NCI-H82 (cell line): ENCODE measurements around the gene ZNG1F.
"Not testable (repeated sequence)": the region's sequence is repeated elsewhere in the genome, so short reads cannot be mapped to it uniquely, and the experiment has no call there.

Experiments
- DNase-seq: peaks from one replicate; lab custom pipeline; 2025; lab: John Stamatoyannopoulos, UW

ZNG1F gene

GRCh38 chr9:41189217-41189616, at the start of gene ZNG1F:
TSS of gene ZNG1F (minus strand) at chr9:41189317. CDS start at chr9:41189258, 59 bp downstream.
- DNase-seq = not testable (repeated sequence)

GRCh38 chr9:41237110-41237749, 48.1 kb upstream of the ZNG1F start:
- DNase-seq = not testable (repeated sequence)

- DNase-seq = not testable (repeated sequence)
Observed at GRCh38 chr9:41236486-41237109, 47.5 kb upstream of the ZNG1F start.

- DNase-seq = not testable (repeated sequence)
Observed at GRCh38 chr9:41234811-41235805, 46.0 kb upstream of the ZNG1F start.

- not testable (repeated sequence) for DNase-seq
Observed at GRCh38 chr9:41234221-41234620, 45.1 kb upstream of the ZNG1F start.

GRCh38 chr9:41232326-41232725, 43.2 kb upstream of the ZNG1F start:
- not testable (repeated sequence) for DNase-seq

GRCh38 chr9:41230418-41230817, 41.3 kb upstream of the ZNG1F start:
- DNase-seq = not testable (repeated sequence)

GRCh38 chr9:41229408-41230401, 40.6 kb upstream of the ZNG1F start:
- no peak for DNase-seq

GRCh38 chr9:41219831-41220230, 30.7 kb upstream of the ZNG1F start:
- DNase-seq = not testable (repeated sequence)

GRCh38 chr9:41188439-41188838, 678 bp downstream of the ZNG1F start:
- not testable (repeated sequence) for DNase-seq

GRCh38 chr9:41174994-41175393, 14.1 kb downstream of the ZNG1F start:
- not testable (repeated sequence) for DNase-seq

- not testable (repeated sequence) for DNase-seq
Observed at GRCh38 chr9:41150116-41150515, 39.0 kb downstream of the ZNG1F start.

GRCh38 chr9:41141878-41142277, 47.2 kb downstream of the ZNG1F start:
- not testable (repeated sequence) for DNase-seq

- DNase-seq = not testable (repeated sequence)
Observed at GRCh38 chr9:41128581-41128980, 60.5 kb downstream of the ZNG1F start, which contains the start of gene FOXD4L6. TSS of gene FOXD4L6 (minus strand) at chr9:41128681. CDS start at chr9:41128383, 298 bp downstream.

GRCh38 chr9:41126746-41127446, 62.2 kb downstream of the ZNG1F start:
- not testable (repeated sequence) for DNase-seq

GRCh38 chr9:41125936-41126335, 63.2 kb downstream of the ZNG1F start:
- not testable (repeated sequence) for DNase-seq

GRCh38 chr9:41125109-41125658, 63.9 kb downstream of the ZNG1F start:
- not testable (repeated sequence) for DNase-seq

GRCh38 chr9:41124250-41125108, 64.6 kb downstream of the ZNG1F start:
- DNase-seq = not testable (repeated sequence)

GRCh38 chr9:41123812-41124211, 65.3 kb downstream of the ZNG1F start:
- not testable (repeated sequence) for DNase-seq
